Pericardium fibroblast (primary cell): Measurements from ENCODE around the gene MAN1B1. TPM values are rescaled to one million over a fixed set of nuclear protein-coding genes. Genes with fewer than 3 reads are reported as not detected.

Experiments
- total RNA-seq: library from RNA; depleted of rRNA; stranded (reverse); fragments of >200 nt; gene quantifications from 2 replicates; pipeline ENCODE4 v1.2.3, GENCODE V29; 2015

The MAN1B1 gene
- total RNA-seq: 61.3 and 66.3 TPM in 2 replicates

GRCh38 chr9:137086531-137087408, at the start of gene MAN1B1:
Gene MAN1B1 (plus strand): TSS chr9:137086985. CDS start chr9:137087000, 15 bp downstream.

GRCh38 chr9:137046088-137046787, 40.5 kb upstream of the MAN1B1 start, which contains the start of gene NPDC1:
Gene NPDC1 (minus strand): TSS chr9:137046177. CDS start chr9:137045989, 188 bp downstream.

GRCh38 chr9:137053944-137054931, 32.5 kb upstream of the MAN1B1 start, which contains the start of gene ENTPD2:
Gene ENTPD2 (minus strand): TSS chr9:137054061. CDS start chr9:137053997, 64 bp downstream.

GRCh38 chr9:137070201-137070905, 16.4 kb upstream of the MAN1B1 start, which contains the start of gene SAPCD2:
Gene SAPCD2 (minus strand): TSS chr9:137070557. CDS start chr9:137070460, 97 bp downstream.

GRCh38 chr9:137077010-137077747, 9.6 kb upstream of the MAN1B1 start, which contains the start of gene UAP1L1:
Gene UAP1L1 (plus strand): TSS chr9:137077517. CDS start chr9:137077533, 16 bp downstream.

GRCh38 chr9:137114613-137115393, 28.0 kb downstream of the MAN1B1 start, which contains the start of gene DPP7:
Gene DPP7 (minus strand): TSS chr9:137114733. CDS start chr9:137114713, 20 bp downstream.

GRCh38 chr9:137138722-137139467, 52.1 kb downstream of the MAN1B1 start, which contains the start of gene GRIN1:
Gene GRIN1 (plus strand): TSS chr9:137139154. CDS start chr9:137139487, 333 bp downstream.

Other genes starting within 250 kb of the MAN1B1 start
- 2.0 TPM in 2 replicates for gene AJM1, start 244.5 kb upstream of the MAN1B1 start, total RNA-seq
- gene PHPT1, start 237.6 kb upstream of the MAN1B1 start, total RNA-seq: 83.2 and 140 TPM in 2 replicates
- 0.77 and 1.8 TPM in 2 replicates for gene MAMDC4, start 234.6 kb upstream of the MAN1B1 start, total RNA-seq
- 303 and 404 TPM in 2 replicates for gene EDF1, start 220.7 kb upstream of the MAN1B1 start, total RNA-seq
- gene TRAF2, start 200.5 kb upstream of the MAN1B1 start, total RNA-seq: 3.4 and 4.9 TPM in 2 replicates
- gene FBXW5, start 142.2 kb upstream of the MAN1B1 start, total RNA-seq: 152 and 153 TPM in 2 replicates
- not detected in 2 replicates for gene C8G, start 141.7 kb upstream of the MAN1B1 start, total RNA-seq
- gene LCN12, start 134.7 kb upstream of the MAN1B1 start, total RNA-seq: not detected in 2 replicates
- 304 and 428 TPM in 2 replicates for gene PTGDS, start 109.5 kb upstream of the MAN1B1 start, total RNA-seq
- 1.4 and 2.2 TPM in 2 replicates for gene LCNL1, start 104.0 kb upstream of the MAN1B1 start, total RNA-seq
- 36.9 and 65.2 TPM in 2 replicates for gene PAXX, start 94.6 kb upstream of the MAN1B1 start, total RNA-seq
- 11.9 and 74.5 TPM in 2 replicates for gene CLIC3, start 90.4 kb upstream of the MAN1B1 start, total RNA-seq
- 14.5 and 18.3 TPM in 2 replicates for gene ABCA2, start 58.7 kb upstream of the MAN1B1 start, total RNA-seq
- not detected in 2 replicates for gene FUT7, start 54.9 kb upstream of the MAN1B1 start, total RNA-seq
- 54.4 and 67.6 TPM in 2 replicates for gene NPDC1, start 40.8 kb upstream of the MAN1B1 start, total RNA-seq
- 0.09 and 0.12 TPM in 2 replicates for gene ENTPD2, start 32.9 kb upstream of the MAN1B1 start, total RNA-seq
- gene SAPCD2, start 16.4 kb upstream of the MAN1B1 start, total RNA-seq: 0.34 and 0.70 TPM in 2 replicates
- 12.0 and 13.6 TPM in 2 replicates for gene UAP1L1, start 9.5 kb upstream of the MAN1B1 start, total RNA-seq
- gene DPP7, start 27.7 kb downstream of the MAN1B1 start, total RNA-seq: 106 and 123 TPM in 2 replicates
- not detected in 2 replicates for gene GRIN1, start 52.2 kb downstream of the MAN1B1 start, total RNA-seq
- gene LRRC26, start 83.1 kb downstream of the MAN1B1 start, total RNA-seq: not detected in 2 replicates
- not detected in 2 replicates for gene TMEM210, start 85.1 kb downstream of the MAN1B1 start, total RNA-seq
- 10.4 and 10.9 TPM in 2 replicates for gene ANAPC2, start 101.6 kb downstream of the MAN1B1 start, total RNA-seq
- 65.7 and 87.8 TPM in 2 replicates for gene SSNA1, start 101.7 kb downstream of the MAN1B1 start, total RNA-seq
- 12.4 and 16.1 TPM in 2 replicates for gene TPRN, start 113.8 kb downstream of the MAN1B1 start, total RNA-seq
- 30.5 and 33.1 TPM in 2 replicates for gene TMEM203, start 118.7 kb downstream of the MAN1B1 start, total RNA-seq
- gene NDOR1, start 118.7 kb downstream of the MAN1B1 start, total RNA-seq: 8.8 and 11.2 TPM in 2 replicates
- not detected in 2 replicates for gene RNF208, start 135.3 kb downstream of the MAN1B1 start, total RNA-seq
- gene CYSRT1, start 138.2 kb downstream of the MAN1B1 start, total RNA-seq: 0.17 TPM in 1 of 2 replicates, not detected in the other
- not detected in 2 replicates for gene RNF224, start 140.5 kb downstream of the MAN1B1 start, total RNA-seq
- gene SLC34A3, start 143.9 kb downstream of the MAN1B1 start, total RNA-seq: not detected in 2 replicates
- 115 and 248 TPM in 2 replicates for gene TUBB4B, start 154.3 kb downstream of the MAN1B1 start, total RNA-seq
- not detected in 2 replicates for gene STPG3, start 164.3 kb downstream of the MAN1B1 start, total RNA-seq
- 33.8 and 44.2 TPM in 2 replicates for gene NELFB, start 168.3 kb downstream of the MAN1B1 start, total RNA-seq
- gene TOR4A, start 190.7 kb downstream of the MAN1B1 start, total RNA-seq: 4.6 and 15.5 TPM in 2 replicates
- gene NRARP, start 215.3 kb downstream of the MAN1B1 start, total RNA-seq: 0.35 and 3.4 TPM in 2 replicates